GM19328 (cell line): Measurements from ENCODE around the gene KLRC2.
"Not testable (repeated sequence)": the region's sequence is repeated elsewhere in the genome, so short reads cannot be mapped to it uniquely, and the experiment has no call there.

ENCODE experiments used
- ATAC-seq: cut with Tn5 transposase; IDR thresholded peaks from one replicate; pipeline ENCODE4 v1.9.1; 2021; ENCODE audit warnings: mild to moderate bottlenecking, moderate library complexity; ENCODE audit not compliant: unreplicated experiment

KLRC2 gene

DNA sequence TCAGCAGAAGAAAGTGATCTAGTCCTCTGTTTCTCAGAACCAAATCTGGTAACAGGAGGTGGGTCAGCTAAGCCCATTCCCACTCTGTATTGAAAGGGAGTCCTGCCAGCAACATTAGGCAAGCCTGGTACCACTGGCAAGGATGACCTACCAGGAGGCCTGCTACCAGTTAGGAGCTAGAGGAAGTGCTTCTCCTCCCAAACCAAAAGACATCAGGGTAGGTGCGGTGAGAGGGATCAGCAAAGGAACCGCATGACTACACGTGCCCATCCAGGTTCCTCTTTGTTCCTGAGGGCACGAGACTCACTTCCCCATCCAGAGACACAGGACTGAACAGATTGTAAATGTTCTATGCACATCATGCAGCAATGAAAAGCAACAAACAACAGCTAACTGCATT is 29.1 kb downstream of the KLRC2 start:
- ATAC-seq, result no peak

- ATAC-seq, result no peak
Observed at GRCh38 chr12:10405294-10405693, 30.5 kb downstream of the KLRC2 start.

DNA sequence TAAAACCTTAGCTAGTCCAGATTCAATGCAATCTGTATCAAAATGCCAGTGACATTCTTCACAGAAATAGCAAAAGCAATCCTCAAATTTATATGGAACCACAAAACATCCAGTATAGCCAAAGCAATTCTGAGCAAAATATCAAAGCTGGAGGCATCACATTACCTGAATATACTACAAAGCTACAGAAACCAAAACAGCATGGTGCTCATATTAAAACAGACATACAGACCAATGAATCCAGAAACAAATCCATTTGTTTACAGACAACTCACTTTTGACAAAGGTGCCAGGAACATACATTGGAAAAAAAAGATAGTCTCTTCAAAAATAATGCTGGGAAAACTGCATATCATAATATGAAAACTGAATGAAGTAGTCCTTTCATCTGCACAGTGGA is 31.0 kb downstream of the KLRC2 start:
- ATAC-seq, result no peak

DNA sequence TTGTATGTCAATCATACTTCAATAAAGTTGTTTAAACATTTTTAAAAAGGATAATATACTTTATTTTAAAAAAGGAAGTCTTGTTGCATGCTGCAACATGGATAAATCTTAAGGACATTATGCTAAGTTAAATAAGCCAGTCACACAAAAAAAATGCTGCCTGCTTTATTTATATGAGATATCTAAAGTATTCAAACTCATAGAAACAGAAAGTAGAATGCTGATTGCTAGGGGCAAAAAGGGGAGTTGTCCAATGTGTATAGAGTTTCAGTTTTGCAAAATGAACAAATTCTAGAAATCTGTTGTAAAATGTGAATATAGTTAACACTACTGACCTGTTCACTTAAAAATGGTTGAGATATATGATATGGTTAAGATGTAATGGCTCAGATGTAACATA is 35.0 kb downstream of the KLRC2 start:
- no peak for ATAC-seq

DNA sequence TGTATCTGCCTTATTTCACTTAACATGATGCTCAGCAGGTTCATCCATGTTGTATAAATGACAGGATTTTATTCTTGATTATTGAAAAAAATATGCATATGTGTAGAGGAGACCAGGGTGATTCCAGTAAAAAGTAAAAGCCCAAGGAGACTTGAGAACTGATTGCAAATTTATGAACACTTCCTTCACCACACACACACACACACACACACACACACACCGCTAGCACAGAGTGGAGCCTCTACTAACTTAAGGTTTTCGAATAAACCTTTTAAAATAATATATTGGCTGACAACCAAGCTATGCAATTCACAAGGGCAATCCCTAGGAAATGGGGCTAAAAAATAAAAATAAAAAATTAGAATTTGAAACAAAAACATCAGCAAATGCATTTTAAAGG is 37.6 kb downstream of the KLRC2 start:
- no peak for ATAC-seq

- no peak for ATAC-seq
Observed at GRCh38 chr12:10397296-10397695, 38.5 kb downstream of the KLRC2 start.

GRCh38 chr12:10396176-10396575 is 39.6 kb downstream of the KLRC2 start:
- ATAC-seq, result not testable (repeated sequence)

- ATAC-seq, result peak; percentile 94
Observed at GRCh38 chr12:10395390-10395998, 40.3 kb downstream of the KLRC2 start.

DNA sequence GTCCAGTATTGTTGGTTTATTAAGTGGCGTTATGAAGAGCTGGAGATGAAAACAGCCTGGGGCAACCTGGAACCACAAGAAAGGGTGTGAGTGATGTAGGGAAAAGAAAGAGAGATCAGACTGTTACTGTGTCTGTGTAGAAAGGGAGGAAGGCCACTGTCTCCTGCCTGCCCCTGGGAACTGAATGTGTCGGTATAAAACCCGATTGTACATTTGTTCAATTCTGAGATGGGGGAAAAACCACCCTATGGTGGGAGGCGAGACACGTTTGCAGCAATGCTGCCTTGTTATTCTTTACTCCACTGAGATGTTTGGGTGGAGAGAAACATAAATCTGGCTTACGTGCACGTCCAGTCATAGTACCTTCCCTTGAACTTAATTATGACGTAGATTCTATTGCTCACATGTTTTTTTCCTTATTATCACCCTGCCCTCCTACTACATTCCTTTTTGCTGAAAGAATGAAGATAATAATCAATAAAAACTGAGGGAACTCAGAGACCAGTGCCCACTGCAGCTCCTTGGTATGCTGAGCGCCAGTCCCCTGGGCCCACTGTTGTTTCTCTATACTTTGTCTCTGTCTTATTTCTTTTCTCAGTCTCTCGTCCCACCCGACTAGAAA is 41.2 kb downstream of the KLRC2 start:
- ATAC-seq, result not testable (repeated sequence)

DNA sequence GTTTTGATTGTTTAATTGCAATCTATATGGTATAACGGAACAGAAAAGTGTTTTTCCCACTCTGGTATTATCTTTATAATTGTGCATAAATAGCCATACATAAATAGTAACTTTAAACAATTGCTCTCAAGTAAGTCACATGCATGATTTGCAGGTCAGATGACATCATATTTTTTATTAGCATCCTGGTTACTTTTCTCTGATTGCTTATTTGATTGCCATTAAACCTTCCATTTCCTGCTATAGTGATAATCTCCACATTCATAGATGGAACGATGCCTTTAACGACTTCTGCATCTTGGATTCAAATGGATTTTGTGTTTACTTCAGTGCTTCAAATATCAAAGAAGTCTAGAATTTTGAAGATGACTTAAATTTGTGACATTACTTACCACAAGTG is 42.5 kb downstream of the KLRC2 start:
- ATAC-seq, result no peak

DNA sequence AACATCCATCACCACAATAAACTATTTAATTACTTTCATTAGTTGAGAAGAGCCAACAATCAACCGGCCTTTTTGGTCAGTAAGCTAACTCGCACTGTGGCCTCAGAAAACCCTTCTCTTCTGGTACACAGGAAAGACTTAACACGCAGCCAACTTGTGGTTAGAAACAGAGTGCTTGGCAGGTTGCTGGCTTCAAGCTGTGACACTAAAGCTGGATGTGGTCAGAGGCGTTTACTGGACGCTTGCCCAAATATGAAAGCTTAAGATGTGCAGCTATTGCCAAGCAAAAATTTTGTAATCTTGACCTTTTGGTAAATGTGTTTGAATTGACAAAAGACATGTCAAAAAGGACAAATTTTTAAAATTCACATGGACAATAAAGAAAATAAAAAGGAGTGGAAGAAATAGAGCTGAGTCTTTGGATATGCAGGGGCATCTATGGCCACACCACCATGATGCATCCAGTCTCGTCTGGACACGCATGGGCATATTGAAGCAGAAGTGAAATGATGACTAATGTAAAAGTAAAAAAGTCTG is 43.3 kb downstream of the KLRC2 start:
- no peak for ATAC-seq

- ATAC-seq, result not testable (repeated sequence)
Observed at GRCh38 chr12:10390991-10391390, 44.8 kb downstream of the KLRC2 start.

DNA sequence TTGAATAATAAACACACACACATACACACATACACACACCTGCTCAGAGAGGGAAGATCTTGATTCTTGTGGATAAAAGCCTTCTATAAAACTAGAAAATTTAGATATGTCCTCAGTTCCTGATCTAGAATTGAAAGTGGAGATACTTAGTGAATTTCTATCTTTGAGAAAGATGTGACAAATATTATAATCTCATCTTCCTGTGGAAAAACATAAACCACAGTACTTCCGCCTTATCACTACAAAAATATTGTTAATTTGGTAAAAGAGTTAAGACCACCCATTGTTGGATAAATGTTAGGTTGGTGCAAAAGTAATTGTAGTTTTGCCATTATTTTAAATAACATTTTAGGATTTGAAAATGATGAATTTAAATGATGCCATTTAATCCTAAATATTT is 45.9 kb downstream of the KLRC2 start, which contains the start of gene KLRK1:
KLRK1 (minus strand) TSS at position 138 of the 400 bp plus-strand sequence. CDS start 1,231 bp downstream, outside the sequence.
- no peak for ATAC-seq

DNA sequence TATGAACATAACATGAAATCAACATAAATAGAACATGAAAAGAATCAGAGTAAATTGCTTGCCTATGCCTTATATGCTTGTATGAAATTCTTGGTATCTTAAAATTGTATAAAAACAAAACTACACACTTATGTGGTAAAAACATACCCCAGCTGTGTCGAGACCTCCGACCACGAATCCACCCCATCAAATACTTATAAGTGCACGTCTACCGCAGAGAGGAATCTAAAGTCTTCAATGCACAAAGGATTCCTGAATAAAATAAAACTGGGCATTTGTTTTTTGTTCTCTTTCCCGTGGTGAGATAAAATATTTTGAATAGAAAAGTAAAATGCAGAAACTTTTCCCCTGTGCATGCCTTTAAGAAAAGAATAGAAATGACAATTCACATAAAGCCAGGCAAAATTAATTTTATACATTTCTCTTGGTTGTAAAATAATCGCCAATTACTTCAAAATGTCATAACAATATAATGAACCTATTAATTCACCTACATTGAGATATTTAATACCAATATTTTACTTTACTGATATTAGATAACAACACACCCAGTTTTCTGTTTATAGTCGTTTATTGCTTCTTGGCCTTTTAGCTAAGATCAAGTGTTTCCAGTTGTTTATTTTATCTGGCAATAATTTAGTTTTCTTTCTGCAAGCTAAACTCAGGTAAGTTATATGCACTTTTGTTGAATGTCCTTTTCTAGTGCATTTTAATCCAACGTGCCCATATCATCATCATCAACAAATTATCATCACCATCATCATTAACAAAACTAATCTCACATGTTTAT is 47.0 kb downstream of the KLRC2 start:
- ATAC-seq, result no peak

DNA sequence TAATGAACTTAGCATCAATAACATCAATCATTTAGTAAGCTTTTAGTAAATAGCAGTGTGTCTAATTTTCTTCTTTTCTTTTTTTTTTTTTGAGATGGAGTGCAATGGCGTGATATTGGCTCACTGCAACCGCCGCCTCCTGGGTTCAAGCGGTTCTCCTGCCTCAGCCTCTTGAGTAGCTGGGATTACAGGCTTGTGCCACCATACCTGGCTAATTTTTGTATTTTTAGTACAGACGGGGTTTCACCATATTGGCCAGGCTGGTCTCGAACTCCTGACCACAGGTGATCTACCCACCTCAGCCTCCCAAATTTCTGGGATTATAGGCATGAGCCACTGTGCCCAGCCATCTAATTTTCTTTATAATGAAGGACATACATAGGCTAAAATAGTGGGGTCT is 48.3 kb downstream of the KLRC2 start:
- ATAC-seq, result not testable (repeated sequence)

DNA sequence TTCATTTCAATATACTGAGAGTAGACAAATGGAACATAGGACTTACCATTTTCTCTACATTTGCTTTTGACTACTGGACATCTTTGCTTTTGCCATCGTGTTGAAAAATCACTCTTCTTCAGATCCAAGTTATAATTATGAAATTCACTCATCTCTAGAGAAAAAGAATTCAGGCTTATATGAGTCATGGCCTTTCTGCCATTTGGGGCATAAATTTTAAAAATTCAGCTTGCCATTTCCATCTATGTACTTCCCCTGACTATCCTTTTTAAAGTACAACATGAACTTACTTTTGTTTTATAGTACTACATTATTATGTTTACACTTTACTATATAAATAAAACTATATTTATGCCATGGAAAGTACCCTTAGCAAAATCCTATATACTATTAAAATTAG is 49.0 kb downstream of the KLRC2 start:
- ATAC-seq, result no peak

- no peak for ATAC-seq
Observed at GRCh38 chr12:10385166-10385613, 50.6 kb downstream of the KLRC2 start.

- no peak for ATAC-seq
Observed at GRCh38 chr12:10384191-10384590, 51.6 kb downstream of the KLRC2 start.

DNA sequence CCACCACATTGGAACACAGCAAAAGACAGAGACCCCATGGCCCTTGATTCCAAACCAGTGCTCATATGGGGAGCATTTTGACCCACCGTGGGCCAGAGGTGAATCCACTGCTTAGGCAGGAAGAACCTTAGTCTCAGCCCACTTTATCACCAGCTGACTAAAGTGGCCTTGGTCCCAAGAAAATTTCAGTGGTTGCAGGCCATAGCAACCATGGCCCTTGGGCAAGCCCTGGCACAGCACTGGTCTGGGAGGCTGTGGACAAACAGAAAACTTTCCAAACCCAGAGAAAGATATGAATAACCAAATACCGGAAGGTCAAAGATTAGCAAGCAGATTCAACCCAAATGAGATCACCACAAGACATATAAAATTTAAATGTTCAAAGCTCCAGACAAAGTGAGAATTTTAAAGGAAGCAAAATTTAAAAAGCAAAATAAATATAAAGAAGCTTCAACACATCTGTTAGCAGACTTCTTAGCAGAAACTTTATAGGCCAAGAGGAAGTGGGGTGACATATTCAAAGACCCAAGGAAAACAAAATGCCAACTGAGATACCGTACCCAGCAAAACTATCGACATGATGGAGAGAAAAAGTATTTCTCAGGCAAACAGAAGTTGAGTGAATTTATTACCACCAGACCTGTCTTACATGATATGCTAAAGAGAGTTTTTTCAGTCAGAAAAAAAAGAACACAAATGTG is 53.7 kb downstream of the KLRC2 start:
- ATAC-seq, result no peak
